B cell (primary cell): ENCODE data around the gene DNAJC8. TPM values are rescaled to one million over a fixed set of nuclear protein-coding genes. Genes with fewer than 3 reads are reported as not detected.

Source experiments
- ATAC-seq: fragments of 200-7000 bp; cut with Tn5 transposase; one replicate; pipeline ENCODE4 v1.10.0; 2021; ENCODE audit warnings: low read depth, mild to moderate bottlenecking, moderate number of reproducible peaks, moderate library complexity
- CTCF ChIA-PET: fragments of 350-600 bp; sonication (Branson Sonifier 250); formaldehyde crosslinking; loops from one replicate; lab custom pipeline; 2021; ENCODE audit warnings: antibody characterized with exemption, inconsistent platforms; lab: Charles Lee
- POLR2A ChIA-PET: fragments of 350-600 bp; sonication (Branson Sonifier 250); formaldehyde crosslinking; loops from one replicate; lab custom pipeline; 2021; ENCODE audit warnings: antibody characterized with exemption; lab: Charles Lee
- DNase-seq: peaks from one replicate; pipeline ENCODE4 v3.0.0; 2013
- H2AFZ ChIP-seq: 2 replicates; pipeline ENCODE4 v1.6.1; 2012; ENCODE audit warnings: mild to moderate bottlenecking, low read depth, low read length; ENCODE audit not compliant: insufficient read depth, poor library complexity, severe bottlenecking
- H3K27ac ChIP-seq, 2 donors: 1 replicate in 1 of 2; 2 replicates in 1 of 2; pipeline ENCODE4 v1.5.1; 2012 to 2013; ENCODE audit warnings: low read length in 2 of 2, mild to moderate bottlenecking in 2 of 2, moderate library complexity in 1 of 2
- H3K27me3 ChIP-seq, 4 experiments: fragments of 200-600 bp in 1 of 4; sonication (generic) in 1 of 4; replicated peaks in 1 of 4; 1 replicate in 2 of 4; 2 replicates in 2 of 4; pipeline versions ENCODE4 v1.6.1 to v1.7.0; 2013 to 2016; ENCODE audit warnings: low read length in 3 of 4, mild to moderate bottlenecking in 2 of 4, mixed read lengths in 1 of 4, moderate library complexity in 1 of 4; ENCODE audit not compliant: insufficient read depth in 4 of 4, control insufficient read depth in 3 of 4; ENCODE audit errors: control extremely low read depth in 1 of 4
- H3K36me3 ChIP-seq, 2 experiments: replicated peaks in 1 of 2; 1 replicate in 1 of 2; 2 replicates in 1 of 2; pipeline versions ENCODE4 v1.6.1 to v1.7.1; 2013; ENCODE audit warnings: low read length in 1 of 2; ENCODE audit not compliant: insufficient read depth in 2 of 2, control insufficient read depth in 1 of 2; ENCODE audit errors: control extremely low read depth in 1 of 2, extremely low read depth in 1 of 2
- H3K4me1 ChIP-seq, 2 donors: fragments of 200-600 bp in 1 of 2; sonication (generic) in 1 of 2; 1 replicate in 1 of 2; 2 replicates in 1 of 2; pipeline versions ENCODE4 v1.5.1 to v1.6.1; 2013 to 2017; ENCODE audit warnings: low read length in 2 of 2; ENCODE audit not compliant: control insufficient read depth in 2 of 2, insufficient read depth in 2 of 2
- H3K4me2 ChIP-seq: replicated peaks from 2 replicates; pipeline ENCODE3; 2012; ENCODE audit warnings: mild to moderate bottlenecking, low read depth, low read length; ENCODE audit not compliant: poor library complexity, severe bottlenecking
- H3K4me3 ChIP-seq, 5 experiments: fragments of 200-600 bp in 1 of 5; sonication (generic) in 1 of 5; 1 replicate in 3 of 5; 2 replicates in 2 of 5; pipeline versions ENCODE4 v1.5.1 to v1.7.0; 2011 to 2016; ENCODE audit warnings: low read length in 4 of 5, mild to moderate bottlenecking in 4 of 5, low read depth in 2 of 5, control low read depth in 1 of 5, moderate library complexity in 1 of 5; ENCODE audit not compliant: insufficient read depth in 1 of 5; ENCODE audit errors: control extremely low read depth in 1 of 5, extremely low read depth in 1 of 5
- H3K79me2 ChIP-seq: fragments of 200-600 bp; sonication (generic); one replicate; pipeline ENCODE4 v1.6.0; 2016; ENCODE audit warnings: low read length; ENCODE audit not compliant: control insufficient read depth, insufficient read depth
- H3K9ac ChIP-seq: fragments of 200-600 bp; sonication (generic); 2 replicates; pipeline ENCODE4 v1.6.1; 2017; ENCODE audit warnings: mild to moderate bottlenecking, low read length, moderate library complexity
- H3K9me3 ChIP-seq, 3 donors: one replicate each; pipeline versions ENCODE4 v1.6.1 to v1.7.1; 2013; ENCODE audit warnings: low read length in 2 of 3; ENCODE audit not compliant: control insufficient read depth in 2 of 3, insufficient read depth in 1 of 3; ENCODE audit errors: control extremely low read depth in 1 of 3
- H4K20me1 ChIP-seq: 2 replicates; pipeline ENCODE4 v1.6.0; 2012; ENCODE audit warnings: mild to moderate bottlenecking, low read length; ENCODE audit not compliant: insufficient read depth, control insufficient read depth, poor library complexity, severe bottlenecking
- H3K27ac Mint-ChIP-seq: one replicate; pipeline ENCODE4 v1.8.0; 2021; ENCODE audit warnings: mixed read lengths
- H3K27me3 Mint-ChIP-seq: one replicate; pipeline ENCODE4 v1.8.0; 2021; ENCODE audit warnings: mixed read lengths
- H3K4me1 Mint-ChIP-seq: one replicate; pipeline ENCODE4 v1.8.0; 2021; ENCODE audit warnings: mixed read lengths
- H3K4me3 Mint-ChIP-seq: one replicate; pipeline ENCODE4 v1.8.0; 2021; ENCODE audit warnings: mixed read lengths
- H3K9me3 Mint-ChIP-seq: one replicate; pipeline ENCODE4 v1.8.0; 2022; ENCODE audit warnings: mixed read lengths; ENCODE audit not compliant: insufficient read depth
- CTCF ChIP-seq: fragments of 200-600 bp; IDR thresholded peaks from one replicate; pipeline ENCODE4 v1.8.0; 2022; ENCODE audit warnings: antibody characterized with exemption, mild to moderate bottlenecking
- EZH2 ChIP-seq: IDR thresholded peaks from 2 replicates; pipeline ENCODE4 v1.6.1; 2012; ENCODE audit warnings: borderline replicate concordance, low read depth, mild to moderate bottlenecking, moderate library complexity, low read length; ENCODE audit not compliant: insufficient read depth, poor library complexity, severe bottlenecking
- WGBS: methylation state at CpG from one replicate; pipeline ENCODE4 v1.1.5; 2013; ENCODE audit warnings: missing lambda C conversion rate; ENCODE audit not compliant: insufficient coverage; 5-methylcytosine and 5-hydroxymethylcytosine counted together
- intact Hi-C: fragments of 100-400 bp; cut with micrococcal nuclease; formaldehyde crosslinking; loops from one replicate; pipeline ENCODE4 v1.10.0; 2022
- polyA plus RNA-seq: library from polyadenylated mRNA; depleted of rRNA; stranded (reverse); fragments of >200 nt; gene quantifications from 2 replicates; pipeline ENCODE4 v1.2.3, GENCODE V29; 2012
- total RNA-seq, 2 donors: library from RNA; stranded (reverse); fragments of 120-200 nt in 1 of 2; gene quantifications; 1 replicate in 1 of 2; 2 replicates in 1 of 2; pipeline versions ENCODE4 v1.2.3 to v1.2.4, GENCODE V29; 2013 to 2022

The DNAJC8 gene
- total and polyA plus RNA-seq, 2 donors (not counting 1 experiment from before 2014, with no cell fraction given): 26.3 to 74.6 TPM

GRCh38 chr1:28278763-28279162 lies 45.9 kb upstream of the DNAJC8 start:
- Histone ChIP-seq H3K27me3 (no peaks in the 10 kb centered on the region), H3K36me3 (peaks cover 3 to 35% of the 10 kb centered on the region in 2 experiments), H3K79me2 (no peaks in the 10 kb centered on the region), H4K20me1 (no peaks in the 10 kb centered on the region), H3K4me1 (no peaks in the 10 kb centered on the region), H3K4me3 (no peak overlapping the region), H3K9ac (no peak overlapping the region), H2AFZ (no peak overlapping the region), H3K4me2 (no peak overlapping the region), H3K27ac (no peak overlapping the region), H3K9me3 (no peaks in the 10 kb centered on the region)
- Mint-ChIP-seq H3K27ac (no peak overlapping the region), H3K27me3 (no peaks in the 10 kb centered on the region), H3K9me3 (no peaks in the 10 kb centered on the region), H3K4me3 (no peak overlapping the region), H3K4me1 (no peaks in the 10 kb centered on the region)
- DNase-seq (no peak), ATAC-seq (no peak)
- no peak for TF ChIP-seq EZH2
- no peak for TF ChIP-seq CTCF
- 100% methylated on average over 1 of the region's 5 CpGs for WGBS
- POLR2A ChIA-PET: interaction anchor here (0.6 kb wide), 1 partner anchor 22 kb away, joined by 3 read pairs; no protein-coding TSS in a partner anchor
- CTCF ChIA-PET: interaction anchor here (0.6 kb wide), 1 partner anchor 30 kb away, joined by 3 read pairs; no protein-coding TSS in a partner anchor
- intact Hi-C loops: no loop called here

- intact Hi-C loops: no loop called here
- Mint-ChIP-seq H3K27ac (no peak overlapping the region), H3K4me1 (no peaks in the 10 kb centered on the region), H3K27me3 (no peaks in the 10 kb centered on the region), H3K4me3 (no peak overlapping the region), H3K9me3 (no peaks in the 10 kb centered on the region)
- Histone ChIP-seq H3K4me3 (no peak overlapping the region), H3K27ac (no peak overlapping the region), H3K4me1 (no peaks in the 10 kb centered on the region), H3K79me2 (no peaks in the 10 kb centered on the region), H3K4me2 (no peak overlapping the region), H4K20me1 (no peaks in the 10 kb centered on the region), H3K36me3 (peaks cover 11 to 35% of the 10 kb centered on the region in 2 experiments), H3K9me3 (no peaks in the 10 kb centered on the region), H3K9ac (no peak overlapping the region), H2AFZ (no peak overlapping the region), H3K27me3 (no peaks in the 10 kb centered on the region)
- ChIA-PET CTCF (interaction anchor here (1.3 kb wide), 1 partner anchor 25 kb away, joined by 4 read pairs; no protein-coding TSS in a partner anchor), POLR2A (interaction anchor here (0.5 kb wide), 1 partner anchor 354 kb away, joined by 6 read pairs; no protein-coding TSS in a partner anchor)
- WGBS: 98% methylated on average over 13 of the region's 17 CpGs
- TF ChIP-seq EZH2 (no peak), CTCF (no peak)
- ATAC-seq: no peak
- no peak for DNase-seq
These were observed 40.5 kb upstream of the DNAJC8 start for GRCh38 chr1:28273216-28273860.
